ENCODE data around the gene TAAR5.

- TF ChIP-seq CTCF (IDR thresholded peaks at IDR 0.05) = no peak
- TF ChIP-seq POLR2AphosphoS5 (IDR thresholded peaks at IDR 0.05) = no peak
- TF ChIP-seq POLR2A (IDR thresholded peaks at IDR 0.05) = no peak
- no peak for TF ChIP-seq EP300 (IDR thresholded peaks at IDR 0.05)
Measured at GRCh38 chr6:132634796-132635195, 45.3 kb upstream of the TAAR5 start.

Data from gastroesophageal sphincter (tissue), 3 donors.